SIG-M5 (cell line): ENCODE measurements around the gene KBTBD4.

Experiments
- DNase-seq: peaks from one replicate; lab custom pipeline; 2025; lab: John Stamatoyannopoulos, UW

The KBTBD4 gene

GRCh38 chr11:47578524-47579494, at the start of gene KBTBD4, which contains the start of gene NDUFS3:
Gene KBTBD4, minus strand, starts transcription at chr11:47578970. Its CDS starts 19 bp downstream, at chr11:47578951.
Gene NDUFS3, plus strand, starts transcription at chr11:47579074. Its CDS starts 18 bp downstream, at chr11:47579092.
- peak; percentile 39 for DNase-seq

DNA sequence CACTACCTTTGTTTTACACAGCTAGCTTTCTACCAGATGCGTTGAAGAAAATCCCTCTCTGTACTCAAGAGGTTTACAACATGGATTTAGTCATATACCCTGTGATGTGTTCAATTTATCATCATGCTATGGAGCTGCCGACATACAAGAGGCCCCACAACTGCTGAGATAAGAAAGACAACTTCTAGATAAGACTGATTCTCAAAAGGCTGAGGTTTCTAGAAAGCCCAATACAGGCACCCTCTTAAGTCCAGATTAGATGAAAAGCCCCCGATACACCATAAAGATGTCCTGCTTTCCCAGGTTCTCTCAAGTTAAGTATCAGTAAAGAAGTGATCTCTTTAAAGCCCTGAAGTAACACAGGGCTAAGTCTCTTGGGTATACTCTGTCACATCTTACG, 49.3 kb upstream of the KBTBD4 start:
- DNase-seq, result no peak

GRCh38 chr11:47626234-47626633, 47.5 kb upstream of the KBTBD4 start:
- DNase-seq, result no peak

- no peak for DNase-seq
Observed at GRCh38 chr11:47620836-47621378, 42.1 kb upstream of the KBTBD4 start.

DNA sequence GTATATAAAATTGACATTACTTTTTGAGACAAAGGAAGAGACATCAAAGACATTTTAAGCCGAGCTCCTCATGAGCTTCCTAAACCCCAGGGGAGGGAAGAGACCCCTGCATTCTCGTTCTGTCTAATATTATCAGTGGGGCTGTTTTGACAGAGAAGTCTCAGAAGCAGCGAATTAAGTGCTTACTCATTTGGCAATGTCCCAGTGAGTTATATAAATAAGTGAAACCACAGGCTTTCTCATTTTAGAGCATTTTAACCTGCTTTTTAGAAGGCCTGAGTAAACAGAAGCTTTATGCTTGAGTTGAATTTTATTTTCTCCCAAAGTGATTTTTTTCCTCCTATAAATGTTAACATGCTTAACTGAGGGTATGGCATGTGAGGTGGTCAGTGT, 38.6 kb upstream of the KBTBD4 start:
- no peak for DNase-seq

- no peak for DNase-seq
Observed at GRCh38 chr11:47616726-47617416, 38.1 kb upstream of the KBTBD4 start.

- no peak for DNase-seq
Observed at GRCh38 chr11:47615249-47615648, 36.5 kb upstream of the KBTBD4 start.

GRCh38 chr11:47611348-47611794, 32.6 kb upstream of the KBTBD4 start:
- DNase-seq, result peak; percentile 21

GRCh38 chr11:47609675-47610074, 30.9 kb upstream of the KBTBD4 start:
- DNase-seq, result no peak

- no peak for DNase-seq
Observed at GRCh38 chr11:47607380-47607779, 28.6 kb upstream of the KBTBD4 start.

- DNase-seq, result no peak
Observed at GRCh38 chr11:47606731-47607130, 28.0 kb upstream of the KBTBD4 start.

DNA sequence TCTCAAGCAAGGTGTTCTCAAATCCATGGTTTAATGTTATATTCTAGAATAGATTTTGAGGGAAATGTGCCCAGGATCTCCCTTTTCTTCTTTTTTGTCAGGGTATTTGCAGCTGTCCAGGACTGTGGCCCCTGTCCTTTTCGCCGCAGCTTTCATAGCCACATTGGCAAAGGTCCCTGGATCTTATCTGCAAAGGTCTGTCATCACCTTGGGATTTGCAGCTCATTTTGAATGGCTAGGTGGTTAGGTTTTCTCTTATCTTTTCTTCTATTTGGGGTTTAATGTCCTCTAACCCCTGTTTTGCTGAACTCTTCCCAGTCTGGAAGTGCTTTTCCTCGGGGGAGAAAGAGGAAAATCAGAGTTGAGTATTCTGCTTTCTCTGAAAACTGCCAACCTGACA, 27.2 kb upstream of the KBTBD4 start:
- DNase-seq, result no peak

- DNase-seq, result no peak
Observed at GRCh38 chr11:47603295-47603694, 24.5 kb upstream of the KBTBD4 start.

GRCh38 chr11:47599902-47600301, 21.1 kb upstream of the KBTBD4 start:
- no peak for DNase-seq

GRCh38 chr11:47595967-47596366, 17.2 kb upstream of the KBTBD4 start:
- no peak for DNase-seq

DNA sequence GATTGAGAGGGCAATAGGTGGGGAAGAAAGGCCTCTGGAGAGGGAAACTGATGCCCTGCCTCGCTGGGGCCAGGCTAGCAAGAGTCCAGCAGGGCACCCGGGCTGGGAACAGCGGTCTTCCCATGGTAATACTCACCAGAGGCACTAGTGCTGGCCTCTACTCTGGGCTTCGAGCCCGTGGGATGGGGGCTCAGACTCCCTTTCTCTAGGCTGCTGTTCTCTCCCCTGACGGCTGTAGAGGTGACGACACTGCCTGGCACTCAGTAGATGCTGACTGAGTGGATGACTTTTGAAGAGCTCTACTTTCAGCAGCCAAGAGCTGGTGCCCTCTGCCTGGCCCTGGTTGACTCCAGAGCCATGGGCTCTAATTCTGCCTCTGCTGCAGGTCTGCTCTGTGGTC, 16.3 kb upstream of the KBTBD4 start:
- no peak for DNase-seq

DNA sequence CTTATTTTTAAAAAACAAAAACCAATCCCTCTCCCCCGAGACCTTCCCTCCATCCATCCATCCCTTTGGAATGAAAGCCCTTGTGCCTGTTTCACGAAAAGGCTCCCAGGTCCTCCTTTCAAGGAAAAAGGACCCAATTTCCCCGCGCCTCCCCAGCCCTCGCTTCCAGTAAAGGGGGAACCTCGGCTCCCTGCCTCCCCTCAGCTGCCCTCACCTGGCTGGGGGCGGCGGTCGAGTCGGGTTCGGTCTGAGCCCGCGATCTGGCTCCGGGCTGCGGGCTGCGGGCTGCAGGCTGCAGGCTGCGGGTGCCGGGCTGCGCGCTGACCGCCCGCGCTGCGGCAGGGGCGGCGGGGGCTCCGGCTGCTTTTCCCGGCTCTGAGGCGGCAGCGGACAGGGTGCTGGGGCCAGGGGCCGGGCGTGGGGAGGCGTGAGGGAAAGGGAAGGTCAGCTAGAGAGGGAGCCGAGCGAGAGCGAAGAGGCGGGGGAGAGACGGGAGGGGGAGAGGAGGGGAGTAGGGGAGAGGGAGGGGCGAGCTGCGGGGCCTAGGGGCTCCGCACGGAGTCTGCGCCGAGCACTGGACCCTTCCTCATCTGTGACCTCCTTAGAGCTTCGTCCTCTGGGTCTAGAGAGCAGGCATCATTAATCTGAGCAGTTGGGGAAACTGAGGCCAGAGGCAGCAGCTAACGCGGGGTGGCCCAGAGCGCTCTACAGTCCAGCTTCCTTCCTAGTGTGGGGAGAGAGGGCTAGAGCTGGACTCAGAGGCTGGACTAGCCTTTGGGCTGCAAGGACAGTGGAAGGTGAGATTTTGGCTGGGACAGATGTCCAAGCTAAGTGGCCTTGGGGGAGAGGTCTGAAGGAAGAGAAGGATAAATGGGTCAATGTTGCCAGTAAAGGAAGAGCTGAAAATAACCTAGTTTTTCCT, 15.4 kb upstream of the KBTBD4 start, which contains the start of gene C1QTNF4:
Gene C1QTNF4, minus strand, starts transcription at position 478 of the 922 bp plus-strand sequence. CDS start 3,601 bp downstream, outside the sequence.
- no peak for DNase-seq

DNA sequence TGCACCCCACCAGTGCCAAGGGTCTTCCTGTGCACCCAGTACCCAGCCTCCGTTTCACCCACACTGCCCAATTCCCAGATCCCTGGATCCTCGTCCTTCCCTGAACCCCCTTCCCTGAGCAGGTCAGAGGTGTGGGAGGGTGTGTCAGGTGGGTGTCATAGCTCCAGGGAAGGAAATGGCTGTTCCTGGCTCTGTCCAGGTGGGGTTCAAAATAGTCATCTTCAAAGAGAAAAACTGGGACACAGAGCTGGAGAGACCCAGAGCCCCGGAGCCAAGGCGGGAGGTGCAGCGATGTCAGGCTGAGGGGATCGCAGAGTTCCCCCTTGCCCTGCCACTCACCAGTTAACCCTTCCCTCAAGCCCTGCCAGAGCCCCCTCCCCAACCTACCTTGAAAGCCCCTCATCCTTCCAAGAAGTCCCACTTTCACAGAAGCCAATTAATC, 14.7 kb upstream of the KBTBD4 start:
- no peak for DNase-seq

DNA sequence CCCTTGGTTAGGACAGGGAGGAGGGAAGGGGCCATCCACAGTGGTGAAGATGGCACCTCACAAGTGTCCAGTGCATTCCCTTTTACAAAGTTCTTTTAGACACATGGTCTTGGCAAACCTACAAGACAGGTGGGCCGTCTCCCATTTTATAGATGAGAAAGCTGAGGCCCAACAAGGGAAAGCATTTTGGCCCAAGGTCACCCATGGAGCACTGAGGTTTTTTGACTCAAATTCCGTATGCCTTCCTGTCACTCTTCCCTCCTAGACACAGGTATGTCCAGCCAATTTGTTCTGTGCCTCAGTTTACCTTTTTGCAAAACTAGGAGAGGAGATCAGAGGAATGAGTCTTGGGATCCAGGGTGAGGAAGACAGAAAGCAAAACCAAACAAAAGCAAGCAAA, 14.2 kb upstream of the KBTBD4 start:
- no peak for DNase-seq

DNA sequence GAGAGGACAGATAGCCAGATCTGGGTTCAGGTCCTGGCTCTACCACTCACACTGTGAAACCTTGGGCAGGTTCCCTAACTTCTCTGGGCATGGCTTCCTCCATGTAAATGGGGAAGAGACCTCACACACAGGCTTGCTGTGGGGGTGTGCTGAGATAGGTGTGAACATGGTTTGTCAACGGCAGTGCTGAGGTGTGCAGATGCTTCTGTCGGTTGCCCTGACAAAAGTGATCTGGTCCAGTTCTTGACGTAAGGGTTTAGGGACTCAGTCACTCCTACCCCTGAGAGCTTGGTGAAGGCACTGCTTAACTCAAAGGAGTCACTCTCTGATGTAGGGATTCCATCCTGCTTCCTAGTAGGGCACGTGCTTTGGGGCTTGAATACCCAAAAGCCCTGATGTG, 13.5 kb upstream of the KBTBD4 start:
- DNase-seq, result no peak

GRCh38 chr11:47591764-47592163, 13.0 kb upstream of the KBTBD4 start:
- no peak for DNase-seq
